Tibial nerve (tissue), 4 donors: Measurements from ENCODE around the gene C4orf46. TPM values are rescaled to one million over a fixed set of nuclear protein-coding genes. Genes with fewer than 3 reads are reported as not detected.
"Not testable (repeated sequence)": the region's sequence is repeated elsewhere in the genome, so short reads cannot be mapped to it uniquely, and the experiment has no call there.

Experiments used
- DNase-seq, 2 donors: peaks; one replicate each; pipeline ENCODE4 v3.0.0-alpha.2; 2019; ENCODE audit warnings: low spot score in 2 of 2
- H3K27ac ChIP-seq, 4 donors: fragments of 200-600 bp; sonication (generic) in 3 of 4; one replicate each; pipeline ENCODE4 v1.5.1; 2017 to 2019; ENCODE audit warnings: mild to moderate bottlenecking in 1 of 4
- H3K27me3 ChIP-seq, 2 donors: fragments of 200-600 bp; sonication (generic) in 1 of 2; one replicate each; pipeline versions ENCODE4 v1.5.1 to v1.6.0; 2017 to 2019
- H3K36me3 ChIP-seq, 3 donors: fragments of 200-600 bp; sonication (generic); one replicate each; pipeline ENCODE4 v1.5.1; 2018 to 2019
- H3K4me1 ChIP-seq, 4 donors: fragments of 200-600 bp; sonication (generic) in 3 of 4; one replicate each; pipeline ENCODE4 v1.5.1; 2017 to 2019
- H3K4me3 ChIP-seq, 4 donors: fragments of 200-600 bp; sonication (generic) in 3 of 4; one replicate each; pipeline ENCODE4 v1.5.1; 2017 to 2019; ENCODE audit warnings: mild to moderate bottlenecking in 1 of 4, moderate library complexity in 1 of 4
- H3K9me3 ChIP-seq, 4 donors: fragments of 200-600 bp; sonication (generic) in 3 of 4; one replicate each; pipeline ENCODE4 v1.5.1; 2017 to 2019
- CTCF ChIP-seq, 5 experiments: fragments of 200-600 bp in 3 of 5; fragments of 450-650 bp in 2 of 5; sonication (generic) in 3 of 5; IDR thresholded peaks; one replicate each; pipeline ENCODE4 v1.5.1; 2016 to 2019; ENCODE audit warnings: antibody characterized with exemption in 5 of 5, mild to moderate bottlenecking in 3 of 5, moderate library complexity in 2 of 5
- EP300 ChIP-seq, 2 donors: sonication (generic); formaldehyde crosslinking; IDR thresholded peaks; one replicate each; pipeline ENCODE4 v1.6.1; 2017; ENCODE audit warnings: antibody characterized with exemption in 2 of 2, mild to moderate bottlenecking in 1 of 2
- POLR2A ChIP-seq, 2 donors: fragments of 450-650 bp; IDR thresholded peaks; one replicate each; pipeline ENCODE4 v1.6.1; 2017; ENCODE audit warnings: antibody characterized with exemption in 2 of 2, mild to moderate bottlenecking in 2 of 2, moderate library complexity in 2 of 2
- WGBS, 2 donors: methylation state at CpG; one replicate each; pipeline ENCODE4 v1.1.5; 2018; 5-methylcytosine and 5-hydroxymethylcytosine counted together
- total RNA-seq, 4 donors: library from RNA; depleted of rRNA; stranded (reverse); fragments of >200 nt; gene quantifications; one replicate each; pipeline ENCODE4 v1.1.0, GENCODE V29; 2016

Gene C4orf46
- total RNA-seq, 4 donors from 2014 or later = 1.3 to 4.5 (median 2.9) TPM

- Histone ChIP-seq H3K9me3 (no peaks in the 10 kb centered on the region), H3K27me3 (no peaks in the 10 kb centered on the region), H3K27ac (no peak overlapping the region), H3K4me3 (no peak overlapping the region), H3K4me1 (peaks cover 0 to 13% (median 6%) of the 10 kb centered on the region in 4 donors), H3K36me3 (no peaks in the 10 kb centered on the region)
- WGBS, 2 donors = 80 to 84% methylated on average over 3 of the region's 3 CpGs
- TF ChIP-seq EP300 (IDR thresholded peaks at IDR 0.05) (no peak), CTCF (IDR thresholded peaks at IDR 0.05) (peak in 2 of 5 experiments; percentile 17 to 36), POLR2A (IDR thresholded peaks at IDR 0.05) (no peak)
- no peak for DNase-seq
These were observed 4.0 kb downstream of the C4orf46 start for GRCh38 chr4:158667651-158668198.

- Histone ChIP-seq H3K27me3 (no peaks in the 10 kb centered on the region), H3K4me3 (no peak overlapping the region), H3K27ac (no peak overlapping the region), H3K4me1 (peaks cover 0 to 12% (median 6%) of the 10 kb centered on the region in 4 donors), H3K9me3 (no peaks in the 10 kb centered on the region), H3K36me3 (no peaks in the 10 kb centered on the region)
- TF ChIP-seq EP300 (IDR thresholded peaks at IDR 0.05) = no peak
- TF ChIP-seq CTCF (IDR thresholded peaks at IDR 0.05) = no peak
- TF ChIP-seq POLR2A (IDR thresholded peaks at IDR 0.05) = no peak
- DNase-seq = no peak
- WGBS, 2 donors = 93 to 98% methylated on average over 2 of the region's 2 CpGs
These were observed 4.8 kb downstream of the C4orf46 start for GRCh38 chr4:158666892-158667291.

- Histone ChIP-seq H3K4me3 (no peak overlapping the region), H3K27me3 (no peaks in the 10 kb centered on the region), H3K9me3 (no peaks in the 10 kb centered on the region), H3K27ac (no peak overlapping the region), H3K36me3 (no peaks in the 10 kb centered on the region), H3K4me1 (no peaks in the 10 kb centered on the region)
- WGBS, 2 donors = 94 to 97% methylated on average over 17 to 18 of the region's 18 CpGs
- TF ChIP-seq EP300 (IDR thresholded peaks at IDR 0.05) = no peak
- no peak for TF ChIP-seq CTCF (IDR thresholded peaks at IDR 0.05)
- no peak for TF ChIP-seq POLR2A (IDR thresholded peaks at IDR 0.05)
- no peak for DNase-seq
These were observed 6.9 kb downstream of the C4orf46 start for GRCh38 chr4:158664806-158665205.

- H3K4me1 ChIP-seq, H3K4me3 ChIP-seq, H3K9me3 ChIP-seq, H3K36me3 ChIP-seq, H3K27ac ChIP-seq, DNase-seq, H3K27me3 ChIP-seq: not testable (repeated sequence)
- WGBS, 2 donors = 74 to 76% methylated on average over 8 of the region's 8 CpGs
These were observed 7.7 kb downstream of the C4orf46 start for GRCh38 chr4:158663707-158664625.

- not testable (repeated sequence) for DNase-seq, H3K4me3 ChIP-seq, H3K36me3 ChIP-seq, H3K9me3 ChIP-seq, H3K27me3 ChIP-seq, H3K27ac ChIP-seq, H3K4me1 ChIP-seq
- 59 to 66% methylated on average over 4 of the region's 4 CpGs for WGBS, 2 donors
These were observed 8.4 kb downstream of the C4orf46 start for GRCh38 chr4:158663255-158663654.

GRCh38 chr4:158657291-158657690 lies 14.4 kb downstream of the C4orf46 start:
- Histone ChIP-seq H3K4me3 (no peak overlapping the region), H3K36me3 (no peaks in the 10 kb centered on the region), H3K4me1 (no peaks in the 10 kb centered on the region), H3K27me3 (no peaks in the 10 kb centered on the region), H3K9me3 (no peaks in the 10 kb centered on the region), H3K27ac (no peak overlapping the region)
- TF ChIP-seq EP300 (IDR thresholded peaks at IDR 0.05) (no peak), CTCF (IDR thresholded peaks at IDR 0.05) (no peak), POLR2A (IDR thresholded peaks at IDR 0.05) (no peak)
- no peak for DNase-seq
- WGBS, 2 donors = 89% methylated on average over 7 to 9 of the region's 11 CpGs
